Keratinocyte (primary cell): ENCODE data around the gene RUVBL2. TPM values are rescaled to one million over a fixed set of nuclear protein-coding genes. Genes with fewer than 3 reads are reported as not detected.

Source experiments
- DNase-seq: peaks from one replicate; pipeline ENCODE4 v3.0.0-alpha.2; 2011; ENCODE audit warnings: low read depth, missing footprints, low spot score
- FAIRE-seq: peaks from 2 replicates; lab custom pipeline; 2011; peaks lifted over from hg19 to GRCh38; lab: Jason Lieb, UNC
- H2AFZ ChIP-seq: 2 replicates; pipeline ENCODE4 v1.6.0; 2012; ENCODE audit warnings: low read length, control low read depth, inconsistent platforms; ENCODE audit not compliant: control insufficient read depth
- H3K27ac ChIP-seq: 2 replicates; pipeline ENCODE4 v1.5.1; 2011; ENCODE audit warnings: low read length; ENCODE audit not compliant: control insufficient read depth, insufficient read depth
- H3K27me3 ChIP-seq: 3 replicates; pipeline ENCODE4 v1.6.0; 2011; ENCODE audit warnings: low read length; ENCODE audit not compliant: control insufficient read depth, insufficient read depth; ENCODE audit errors: extremely low read depth
- H3K36me3 ChIP-seq, 2 experiments: 2 replicates in 1 of 2; 3 replicates in 1 of 2; pipeline ENCODE4 v1.5.1; 2011; ENCODE audit warnings: low read length in 2 of 2, mild to moderate bottlenecking in 1 of 2; ENCODE audit not compliant: control insufficient read depth in 2 of 2, insufficient read depth in 2 of 2; ENCODE audit errors: extremely low read depth in 1 of 2
- H3K4me1 ChIP-seq: 3 replicates; pipeline ENCODE4 v1.5.1; 2011; ENCODE audit warnings: low read length; ENCODE audit not compliant: control insufficient read depth, insufficient read depth; ENCODE audit errors: extremely low read depth
- H3K4me2 ChIP-seq: 3 replicates; pipeline ENCODE4 v1.6.0; 2011; ENCODE audit warnings: low read depth, low read length; ENCODE audit not compliant: control insufficient read depth, insufficient read depth; ENCODE audit errors: extremely low read depth
- H3K4me3 ChIP-seq, 3 experiments: fragments of 200-600 bp in 1 of 3; sonication (generic) in 1 of 3; 2 replicates in 2 of 3; 3 replicates in 1 of 3; pipeline ENCODE4 v1.5.1; 2011 to 2016; ENCODE audit warnings: low read length in 3 of 3, mild to moderate bottlenecking in 3 of 3, control low read depth in 2 of 3, inconsistent platforms in 1 of 3, low read depth in 1 of 3, mixed read lengths in 1 of 3, mixed run types in 1 of 3, moderate library complexity in 1 of 3; ENCODE audit not compliant: control insufficient read depth in 2 of 3, insufficient read depth in 2 of 3; ENCODE audit errors: extremely low read depth in 1 of 3
- H3K79me2 ChIP-seq: 2 replicates; pipeline ENCODE4 v1.6.0; 2012; ENCODE audit warnings: low read length; ENCODE audit not compliant: control insufficient read depth, insufficient read depth
- H3K9ac ChIP-seq: 3 replicates; pipeline ENCODE4 v1.6.0; 2011; ENCODE audit warnings: low read length; ENCODE audit not compliant: control insufficient read depth, insufficient read depth; ENCODE audit errors: extremely low read depth
- H3K9me1 ChIP-seq: 3 replicates; pipeline ENCODE4 v1.6.0; 2011; ENCODE audit warnings: low read length; ENCODE audit not compliant: control insufficient read depth, insufficient read depth; ENCODE audit errors: extremely low read depth
- H3K9me3 ChIP-seq: 2 replicates; pipeline ENCODE4 v1.5.1; 2012; ENCODE audit warnings: low read depth, low read length; ENCODE audit not compliant: control insufficient read depth
- H4K20me1 ChIP-seq: 3 replicates; pipeline ENCODE4 v1.6.0; 2011; ENCODE audit warnings: low read length; ENCODE audit not compliant: control insufficient read depth, insufficient read depth; ENCODE audit errors: extremely low read depth
- CTCF ChIP-seq, 3 experiments: IDR thresholded peaks in 1 of 3; conservative IDR thresholded peaks in 1 of 3; optimal IDR thresholded peaks in 1 of 3; 2 replicates in 2 of 3; 3 replicates in 1 of 3; pipeline versions ENCODE3 to v1.5.1; 2011; ENCODE audit warnings: low read length in 3 of 3, mild to moderate bottlenecking in 3 of 3, moderate library complexity in 2 of 3, control low read depth in 1 of 3, inconsistent platforms in 1 of 3; ENCODE audit not compliant: insufficient read depth in 2 of 3; ENCODE audit errors: extremely low read depth in 1 of 3
- EZH2 ChIP-seq: IDR thresholded peaks from one replicate; pipeline ENCODE4 v1.6.1; 2012; ENCODE audit warnings: inconsistent platforms, mild to moderate bottlenecking, low read length, moderate library complexity
- dilution Hi-C: fragments of 300-500 bp; cut with MboI; formaldehyde crosslinking; loops from one replicate; pipeline ENCODE4 v1.7.0; 2020; ENCODE audit warnings: low sequenced_read_pairs; ENCODE audit not compliant: extremely low pct_ligation_motif_present
- polyA plus RNA-seq, 5 experiments: library from polyadenylated mRNA; depleted of rRNA in 3 of 5; stranded (reverse) in 3 of 5; stranded (forward) in 1 of 5; unstranded in 1 of 5; fragments of >200 nt; gene quantifications; 1 replicate in 1 of 5; 2 replicates in 3 of 5; 3 replicates in 1 of 5; pipeline versions ENCODE4 v1.2.1 to v1.2.3, GENCODE V29; 2011 to 2012; ENCODE audit warnings: missing spikeins in 2 of 5, low read depth in 1 of 5, low replicate concordance in 1 of 5

Gene RUVBL2
- polyA plus RNA-seq, 1 donor (not counting 4 experiments of a cell fraction or from before 2014, with no cell fraction given) = 126 TPM

- TF ChIP-seq EZH2 = no peak
- no peak for TF ChIP-seq CTCF (optimal IDR thresholded peaks at IDR 0.05 in 1 of 3, IDR thresholded peaks at IDR 0.05 in 1 of 3, conservative IDR thresholded peaks at IDR 0.05 in 1 of 3; ENCODE audit: extremely low read depth in 1 of 3, insufficient read depth in 2 of 3, low read length in 3 of 3)
- no peaks in the 10 kb centered on the region for H3K27me3 ChIP-seq
- no peak overlapping the region for H3K4me3 ChIP-seq
- no peaks in the 10 kb centered on the region for H3K9me1 ChIP-seq
- no peak overlapping the region for H3K9ac ChIP-seq
- no peak overlapping the region for H3K27ac ChIP-seq
- peaks cover 56 to 58% of the 10 kb centered on the region in 2 experiments for H3K36me3 ChIP-seq
- peaks cover 20% of the 10 kb centered on the region for H3K79me2 ChIP-seq
- dilution Hi-C loops = no loop called here
- no peaks in the 10 kb centered on the region for H3K9me3 ChIP-seq
- H3K4me2 ChIP-seq = no peak overlapping the region
- FAIRE-seq (no peak), DNase-seq (no peak)
- H4K20me1 ChIP-seq = no peaks in the 10 kb centered on the region
- H3K4me1 ChIP-seq = no peaks in the 10 kb centered on the region
- H2AFZ ChIP-seq = no peak overlapping the region
These were observed 7.5 kb upstream of the RUVBL2 start for GRCh38 chr19:48986211-48986610.

- FAIRE-seq = no peak
These were observed 6.4 kb upstream of the RUVBL2 start for GRCh38 chr19:48987323-48987722.

More at GRCh38 chr19:48987323-48987722, 6.4 kb upstream of the RUVBL2 start:
- Histone ChIP-seq H2AFZ (no peak overlapping the region), H3K27me3 (no peaks in the 10 kb centered on the region), H3K79me2 (peaks cover 32% of the 10 kb centered on the region), H3K4me3 (no peak overlapping the region), H3K9ac (no peak overlapping the region), H3K4me2 (no peak overlapping the region), H4K20me1 (no peaks in the 10 kb centered on the region), H3K36me3 (peaks cover 49% of the 10 kb centered on the region in 2 experiments), H3K27ac (no peak overlapping the region), H3K9me3 (no peaks in the 10 kb centered on the region), H3K4me1 (peaks cover 4% of the 10 kb centered on the region), H3K9me1 (no peaks in the 10 kb centered on the region)
- dilution Hi-C loops = no loop called here
- no peak for TF ChIP-seq CTCF (optimal IDR thresholded peaks at IDR 0.05 in 1 of 3, IDR thresholded peaks at IDR 0.05 in 1 of 3, conservative IDR thresholded peaks at IDR 0.05 in 1 of 3; ENCODE audit: extremely low read depth in 1 of 3, insufficient read depth in 2 of 3, low read length in 3 of 3)
- no peak for TF ChIP-seq EZH2
- DNase-seq = no peak
